GM23248 (cell line): ENCODE data around the gene TELO2.

Experiments
- EZH2 ChIP-seq: fragments of 200-600 bp; sonication (generic); IDR thresholded peaks from 2 replicates; pipeline ENCODE4 v1.6.1; 2018; ENCODE audit warnings: antibody characterized with exemption, mild to moderate bottlenecking; ENCODE audit not compliant: insufficient read depth, poor library complexity, severe bottlenecking
- EZH2phosphoT487 ChIP-seq: fragments of 200-600 bp; sonication (generic); IDR thresholded peaks from 2 replicates; pipeline ENCODE4 v1.6.1; 2018; ENCODE audit warnings: antibody characterized with exemption, moderate library complexity, mild to moderate bottlenecking, low read depth; ENCODE audit not compliant: insufficient read depth

DNA sequence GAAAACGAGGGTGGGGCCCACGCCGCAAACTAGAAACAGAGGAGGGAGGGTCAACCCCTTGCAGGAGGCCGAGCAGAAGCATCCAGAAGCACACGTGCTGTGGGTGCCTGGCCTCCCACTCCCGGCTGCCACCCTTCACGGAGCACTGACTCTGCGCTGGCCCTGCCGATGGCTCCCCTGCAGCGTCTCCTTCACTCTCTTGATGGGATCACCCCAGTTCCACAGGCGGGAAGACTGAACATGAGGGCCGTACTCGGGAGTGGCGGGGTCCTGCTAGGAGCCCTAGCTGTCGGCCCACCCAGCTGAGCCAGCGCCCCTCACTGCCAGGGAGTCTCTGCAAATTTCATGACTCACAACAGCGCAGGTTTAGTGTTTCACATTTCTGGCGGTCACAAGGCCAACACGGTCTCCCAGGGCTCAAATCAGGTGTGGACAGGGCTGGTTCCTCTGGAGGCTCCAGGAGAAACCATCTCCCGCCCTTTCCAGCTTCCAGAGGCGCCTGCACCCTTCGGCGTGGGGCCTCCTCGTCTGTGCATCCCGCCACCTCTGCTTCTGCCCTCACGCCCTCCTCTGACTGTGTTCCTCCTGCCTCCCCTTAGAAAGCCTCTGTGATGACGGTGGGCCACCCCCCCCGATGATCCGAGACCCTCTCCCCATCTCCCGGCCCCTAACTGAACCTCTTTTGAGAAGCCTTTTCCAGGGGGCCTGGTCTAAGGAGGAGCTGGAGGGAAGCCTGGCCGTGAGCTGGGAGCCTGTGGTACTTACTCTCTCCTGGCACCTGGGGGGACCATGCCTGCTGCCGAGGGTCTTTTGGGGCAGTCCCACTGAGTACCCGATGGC lies 6.4 kb upstream of the TELO2 start:
- no peak for TF ChIP-seq EZH2phosphoT487
- TF ChIP-seq EZH2 = no peak
